Measurements from ENCODE around the gene L3MBTL3. TPM values are rescaled to one million over a fixed set of nuclear protein-coding genes. Genes with fewer than 3 reads are reported as not detected.

The L3MBTL3 gene
- total RNA-seq, 1 experiment from 2014 or later: 1.7 TPM

- no peak overlapping the region for H3K4me3 ChIP-seq (ENCODE audit: low read length)
- no peaks in the 10 kb centered on the region for H3K9me3 ChIP-seq (ENCODE audit: low read length)
- H2AFZ ChIP-seq (ENCODE audit: low read length): no peak overlapping the region
- no peaks in the 10 kb centered on the region for H3K9me2 ChIP-seq (replicated peaks; ENCODE audit: insufficient read depth, low read length)
- H3K27ac ChIP-seq (ENCODE audit: low read length): no peak overlapping the region
- H3K36me3 ChIP-seq (ENCODE audit: insufficient read depth, low read length): no peaks in the 10 kb centered on the region
- H4K20me1 ChIP-seq (ENCODE audit: insufficient read depth, low read depth, low read length): no peaks in the 10 kb centered on the region
- H3K79me2 ChIP-seq (ENCODE audit: low read length): no peaks in the 10 kb centered on the region
- DNase-seq: no peak
- H3K4me2 ChIP-seq (ENCODE audit: low read depth, low read length, poor library complexity, severe bottlenecking): no peak overlapping the region
- no peaks in the 10 kb centered on the region for H3K27me3 ChIP-seq (ENCODE audit: low read length)
- H3K9ac ChIP-seq (ENCODE audit: low read length): no peak overlapping the region
- H3K4me1 ChIP-seq (ENCODE audit: low read length): peaks cover 11% of the 10 kb centered on the region
Observed at GRCh38 chr6:130185658-130186057, 167.3 kb downstream of the L3MBTL3 start.

DNA sequence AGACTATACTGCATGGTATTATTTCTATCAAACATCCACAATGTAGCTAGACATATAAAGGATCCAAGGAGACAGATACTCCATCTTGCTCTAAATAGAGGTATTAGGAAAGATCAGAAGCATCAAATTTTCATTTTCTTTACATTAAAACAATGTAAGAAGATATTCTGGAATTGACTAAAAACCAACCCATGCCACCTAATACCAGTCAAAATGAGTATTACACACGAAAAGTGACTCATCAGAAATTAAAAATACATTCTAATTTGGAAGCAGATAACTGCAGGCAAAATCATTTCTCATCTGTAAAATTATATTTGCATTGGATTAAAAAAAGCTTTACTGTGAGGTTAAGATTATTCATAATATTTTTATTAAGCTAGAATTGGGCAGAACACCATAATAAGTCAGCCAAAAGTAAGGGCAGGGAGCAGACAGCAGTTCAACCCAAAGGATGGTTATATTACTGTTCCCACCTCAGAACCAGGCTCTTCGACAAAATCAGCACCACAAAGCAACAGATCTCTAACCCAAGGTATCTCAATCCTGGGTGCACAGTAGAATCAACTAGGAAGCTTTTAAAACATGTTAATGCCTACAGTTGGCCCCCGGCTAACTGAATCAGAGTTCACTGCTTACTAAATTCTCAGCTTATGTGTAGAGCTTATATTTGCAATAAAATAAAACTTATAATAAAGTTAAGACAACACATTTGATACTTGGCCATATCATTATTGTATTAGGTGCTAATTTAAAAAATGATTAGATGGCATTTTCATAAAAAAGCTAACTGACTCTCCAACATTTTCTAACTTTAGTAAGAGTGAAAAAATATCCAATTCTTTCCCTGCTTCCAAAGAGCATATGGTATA is 169.2 kb downstream of the L3MBTL3 start:
- H3K79me2 ChIP-seq (ENCODE audit: low read length): no peaks in the 10 kb centered on the region
- no peak for DNase-seq
- H3K36me3 ChIP-seq (ENCODE audit: insufficient read depth, low read length): no peaks in the 10 kb centered on the region
- H3K4me1 ChIP-seq (ENCODE audit: low read length): peaks cover 11% of the 10 kb centered on the region
- no peak overlapping the region for H2AFZ ChIP-seq (ENCODE audit: low read length)
- H3K9me3 ChIP-seq (ENCODE audit: low read length): no peaks in the 10 kb centered on the region
- no peak overlapping the region for H3K9ac ChIP-seq (ENCODE audit: low read length)
- H3K27me3 ChIP-seq (ENCODE audit: low read length): no peaks in the 10 kb centered on the region
- H3K4me3 ChIP-seq (ENCODE audit: low read length): no peak overlapping the region
- H3K9me2 ChIP-seq (replicated peaks; ENCODE audit: insufficient read depth, low read length): no peaks in the 10 kb centered on the region
- no peaks in the 10 kb centered on the region for H4K20me1 ChIP-seq (ENCODE audit: insufficient read depth, low read depth, low read length)
- H3K27ac ChIP-seq (ENCODE audit: low read length): no peak overlapping the region
- H3K4me2 ChIP-seq (ENCODE audit: low read depth, low read length, poor library complexity, severe bottlenecking): peak overlapping the region; percentile 25

GRCh38 chr6:130188207-130188899 is 170.0 kb downstream of the L3MBTL3 start:
- H3K9me3 ChIP-seq (ENCODE audit: low read length): no peaks in the 10 kb centered on the region
- no peak overlapping the region for H3K27ac ChIP-seq (ENCODE audit: low read length)
- no peak overlapping the region for H2AFZ ChIP-seq (ENCODE audit: low read length)
- no peaks in the 10 kb centered on the region for H3K79me2 ChIP-seq (ENCODE audit: low read length)
- H3K4me1 ChIP-seq (ENCODE audit: low read length): peaks cover 11% of the 10 kb centered on the region
- no peaks in the 10 kb centered on the region for H3K36me3 ChIP-seq (ENCODE audit: insufficient read depth, low read length)
- no peaks in the 10 kb centered on the region for H3K9me2 ChIP-seq (replicated peaks; ENCODE audit: insufficient read depth, low read length)
- H4K20me1 ChIP-seq (ENCODE audit: insufficient read depth, low read depth, low read length): no peaks in the 10 kb centered on the region
- no peak overlapping the region for H3K4me2 ChIP-seq (ENCODE audit: low read depth, low read length, poor library complexity, severe bottlenecking)
- no peaks in the 10 kb centered on the region for H3K27me3 ChIP-seq (ENCODE audit: low read length)
- no peak for DNase-seq
- H3K4me3 ChIP-seq (ENCODE audit: low read length): no peak overlapping the region
- H3K9ac ChIP-seq (ENCODE audit: low read length): no peak overlapping the region

DNA sequence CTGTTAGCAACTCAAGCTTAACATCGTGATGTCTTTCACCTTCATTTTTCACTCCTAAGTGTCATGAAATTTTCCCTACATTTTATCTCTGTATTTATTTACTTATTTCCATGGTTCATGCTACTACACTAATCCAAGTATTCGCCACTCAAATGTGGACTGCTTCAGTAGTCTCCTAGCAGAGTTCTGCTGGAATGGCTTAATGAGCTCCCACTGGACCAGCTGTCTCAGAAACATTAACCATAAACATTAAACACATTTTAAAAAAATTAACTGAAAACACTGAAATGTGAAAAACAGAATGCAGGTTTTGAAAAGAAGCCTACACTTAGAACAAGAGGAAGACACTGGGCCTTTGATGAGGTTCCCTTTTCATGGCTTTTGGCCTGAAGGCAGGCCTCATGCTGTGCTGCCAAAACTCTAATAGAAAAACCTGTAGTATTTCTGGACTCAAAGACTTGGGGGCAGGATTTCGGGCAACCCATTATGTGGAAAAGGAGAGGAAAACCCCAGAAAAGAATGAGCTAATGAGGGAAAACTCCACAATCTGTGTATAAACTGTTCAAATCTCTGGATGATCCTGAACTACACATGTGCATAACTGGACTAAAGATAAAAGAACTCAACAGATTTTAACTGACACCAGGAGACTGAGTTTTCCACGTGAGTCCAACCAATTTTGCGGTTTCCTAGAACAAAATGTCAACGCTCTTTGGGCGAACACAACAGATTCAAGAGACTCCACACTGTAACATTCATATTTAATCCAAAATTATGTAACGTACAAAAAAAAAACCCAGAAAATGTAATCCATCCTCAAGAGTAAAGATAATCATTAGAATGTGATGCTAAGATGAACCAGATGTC is 171.4 kb downstream of the L3MBTL3 start:
- Histone ChIP-seq H3K9ac (ENCODE audit: low read length) (no peak overlapping the region), H3K9me2 (replicated peaks; ENCODE audit: insufficient read depth, low read length) (no peaks in the 10 kb centered on the region), H3K4me1 (ENCODE audit: low read length) (peaks cover 11% of the 10 kb centered on the region), H4K20me1 (ENCODE audit: insufficient read depth, low read depth, low read length) (no peaks in the 10 kb centered on the region), H3K36me3 (ENCODE audit: insufficient read depth, low read length) (no peaks in the 10 kb centered on the region), H3K9me3 (ENCODE audit: low read length) (no peaks in the 10 kb centered on the region), H3K4me3 (ENCODE audit: low read length) (no peak overlapping the region), H3K27me3 (ENCODE audit: low read length) (no peaks in the 10 kb centered on the region), H3K4me2 (ENCODE audit: low read depth, low read length, poor library complexity, severe bottlenecking) (no peak overlapping the region), H2AFZ (ENCODE audit: low read length) (no peak overlapping the region), H3K27ac (ENCODE audit: low read length) (no peak overlapping the region), H3K79me2 (ENCODE audit: low read length) (no peaks in the 10 kb centered on the region)
- DNase-seq: no peak

Other genes starting within 250 kb of the L3MBTL3 start
- not detected in 2 replicates for gene TMEM244, start 157.3 kb upstream of the L3MBTL3 start, total RNA-seq (2014; rRNA removed; shearing (Covaris generic); ENCODE audit: low replicate concordance)
- not detected in 2 replicates for gene SAMD3, start 204.4 kb downstream of the L3MBTL3 start, total RNA-seq (2014; rRNA removed; shearing (Covaris generic); ENCODE audit: low replicate concordance)

All from Karpas-422 (cell line).